Measurements from ENCODE around the gene MSH5. TPM values are rescaled to one million over a fixed set of nuclear protein-coding genes. Genes with fewer than 3 reads are reported as not detected.

The MSH5 gene
- polyA plus RNA-seq, 1 donor from 2014 or later = 7.8 TPM

DNA sequence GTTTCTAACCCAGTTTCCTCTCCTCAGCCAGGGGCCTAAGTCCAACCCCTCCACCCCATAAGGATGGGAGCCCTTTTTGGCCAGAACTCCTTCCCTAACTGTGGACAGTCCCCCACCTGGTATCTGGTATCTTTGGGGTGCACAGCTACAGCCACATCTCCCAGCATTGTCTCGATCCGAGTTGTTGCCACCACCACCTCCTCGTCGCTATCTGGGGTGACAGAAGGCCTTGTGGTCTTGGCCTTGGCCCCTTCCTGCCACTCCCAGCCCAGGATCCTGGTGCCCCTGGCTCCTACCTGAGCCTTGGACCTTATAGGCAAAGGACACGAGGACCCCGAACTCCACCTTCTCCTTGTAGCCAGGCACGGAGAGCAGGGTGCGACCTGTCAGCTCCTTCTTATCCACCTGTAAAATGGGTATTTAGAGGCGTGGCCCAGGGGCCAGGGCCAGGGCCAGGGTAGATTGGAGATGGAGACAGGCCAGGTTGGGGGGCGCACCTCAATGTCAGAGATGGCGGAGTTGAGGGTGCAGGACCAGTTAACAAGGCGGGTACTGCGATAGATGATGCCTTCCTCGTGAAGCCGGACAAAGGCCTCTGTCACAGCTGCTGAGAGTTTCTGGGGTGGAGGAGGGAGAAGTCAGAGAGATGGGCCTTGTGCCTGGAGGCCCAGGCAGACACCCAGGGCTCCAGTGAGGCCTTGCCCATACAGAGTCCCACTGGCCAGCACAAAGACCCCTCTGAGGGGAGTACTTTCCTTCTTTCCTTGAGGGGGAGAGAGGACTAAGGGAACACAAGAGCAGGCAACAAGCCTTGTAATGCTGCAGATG is 44.5 kb downstream of the MSH5 start:
- H3K27ac ChIP-seq (ENCODE audit: low read length) = no peak overlapping the region
- H3K4me3 ChIP-seq (ENCODE audit: low read length) = no peak overlapping the region
- no peak overlapping the region for H3K9ac ChIP-seq (ENCODE audit: low read length)
- peaks cover 20% of the 10 kb centered on the region for H3K36me3 ChIP-seq (ENCODE audit: insufficient read depth, low read length)
- no peaks in the 10 kb centered on the region for H4K20me1 ChIP-seq (ENCODE audit: insufficient read depth)
- no peaks in the 10 kb centered on the region for H3K9me3 ChIP-seq (ENCODE audit: low read length)
- H3K4me2 ChIP-seq (ENCODE audit: low read length) = no peak overlapping the region
- no peaks in the 10 kb centered on the region for H3K9me2 ChIP-seq (ENCODE audit: insufficient read depth, low read length)
- TF ChIP-seq, protein P1, sequence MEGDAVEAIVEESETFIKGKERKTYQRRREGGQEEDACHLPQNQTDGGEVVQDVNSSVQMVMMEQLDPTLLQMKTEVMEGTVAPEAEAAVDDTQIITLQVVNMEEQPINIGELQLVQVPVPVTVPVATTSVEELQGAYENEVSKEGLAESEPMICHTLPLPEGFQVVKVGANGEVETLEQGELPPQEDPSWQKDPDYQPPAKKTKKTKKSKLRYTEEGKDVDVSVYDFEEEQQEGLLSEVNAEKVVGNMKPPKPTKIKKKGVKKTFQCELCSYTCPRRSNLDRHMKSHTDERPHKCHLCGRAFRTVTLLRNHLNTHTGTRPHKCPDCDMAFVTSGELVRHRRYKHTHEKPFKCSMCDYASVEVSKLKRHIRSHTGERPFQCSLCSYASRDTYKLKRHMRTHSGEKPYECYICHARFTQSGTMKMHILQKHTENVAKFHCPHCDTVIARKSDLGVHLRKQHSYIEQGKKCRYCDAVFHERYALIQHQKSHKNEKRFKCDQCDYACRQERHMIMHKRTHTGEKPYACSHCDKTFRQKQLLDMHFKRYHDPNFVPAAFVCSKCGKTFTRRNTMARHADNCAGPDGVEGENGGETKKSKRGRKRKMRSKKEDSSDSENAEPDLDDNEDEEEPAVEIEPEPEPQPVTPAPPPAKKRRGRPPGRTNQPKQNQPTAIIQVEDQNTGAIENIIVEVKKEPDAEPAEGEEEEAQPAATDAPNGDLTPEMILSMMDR (IDR thresholded peaks at IDR 0.05; ENCODE audit: poor library complexity, severe bottlenecking) = no peak
- TF ChIP-seq EZH2 (IDR thresholded peaks at IDR 0.05; ENCODE audit: borderline replicate concordance, insufficient read depth, low read length, poor library complexity, severe bottlenecking) (no peak), SMC3 (conservative IDR thresholded peaks at IDR 0.05; ENCODE audit: poor library complexity) (no peak), RAD21 (conservative IDR thresholded peaks at IDR 0.05) (no peak), POLR2AphosphoS5 (IDR thresholded peaks at IDR 0.05) (no peak), EP300 (conservative IDR thresholded peaks at IDR 0.05; ENCODE audit: poor library complexity, severe bottlenecking) (no peak), MXI1 (conservative IDR thresholded peaks at IDR 0.05; ENCODE audit: poor library complexity, severe bottlenecking) (no peak), TAF1 (IDR thresholded peaks at IDR 0.05; ENCODE audit: low read depth) (no peak)
- TF ChIP-seq, protein P2, sequence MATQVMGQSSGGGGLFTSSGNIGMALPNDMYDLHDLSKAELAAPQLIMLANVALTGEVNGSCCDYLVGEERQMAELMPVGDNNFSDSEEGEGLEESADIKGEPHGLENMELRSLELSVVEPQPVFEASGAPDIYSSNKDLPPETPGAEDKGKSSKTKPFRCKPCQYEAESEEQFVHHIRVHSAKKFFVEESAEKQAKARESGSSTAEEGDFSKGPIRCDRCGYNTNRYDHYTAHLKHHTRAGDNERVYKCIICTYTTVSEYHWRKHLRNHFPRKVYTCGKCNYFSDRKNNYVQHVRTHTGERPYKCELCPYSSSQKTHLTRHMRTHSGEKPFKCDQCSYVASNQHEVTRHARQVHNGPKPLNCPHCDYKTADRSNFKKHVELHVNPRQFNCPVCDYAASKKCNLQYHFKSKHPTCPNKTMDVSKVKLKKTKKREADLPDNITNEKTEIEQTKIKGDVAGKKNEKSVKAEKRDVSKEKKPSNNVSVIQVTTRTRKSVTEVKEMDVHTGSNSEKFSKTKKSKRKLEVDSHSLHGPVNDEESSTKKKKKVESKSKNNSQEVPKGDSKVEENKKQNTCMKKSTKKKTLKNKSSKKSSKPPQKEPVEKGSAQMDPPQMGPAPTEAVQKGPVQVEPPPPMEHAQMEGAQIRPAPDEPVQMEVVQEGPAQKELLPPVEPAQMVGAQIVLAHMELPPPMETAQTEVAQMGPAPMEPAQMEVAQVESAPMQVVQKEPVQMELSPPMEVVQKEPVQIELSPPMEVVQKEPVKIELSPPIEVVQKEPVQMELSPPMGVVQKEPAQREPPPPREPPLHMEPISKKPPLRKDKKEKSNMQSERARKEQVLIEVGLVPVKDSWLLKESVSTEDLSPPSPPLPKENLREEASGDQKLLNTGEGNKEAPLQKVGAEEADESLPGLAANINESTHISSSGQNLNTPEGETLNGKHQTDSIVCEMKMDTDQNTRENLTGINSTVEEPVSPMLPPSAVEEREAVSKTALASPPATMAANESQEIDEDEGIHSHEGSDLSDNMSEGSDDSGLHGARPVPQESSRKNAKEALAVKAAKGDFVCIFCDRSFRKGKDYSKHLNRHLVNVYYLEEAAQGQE (IDR thresholded peaks at IDR 0.05; ENCODE audit: borderline replicate concordance) = no peak
- H3F3A ChIP-seq (ENCODE audit: insufficient read depth, low read length, poor library complexity, severe bottlenecking) = no peaks in the 10 kb centered on the region
- H3K79me2 ChIP-seq (replicated peaks; ENCODE audit: insufficient read depth, low read length) = no peaks in the 10 kb centered on the region
- H2AFZ ChIP-seq (ENCODE audit: low read depth, low read length) = no peak overlapping the region
- no peaks in the 10 kb centered on the region for H3K27me3 ChIP-seq (ENCODE audit: insufficient read depth, low read depth, low read length)

DNA sequence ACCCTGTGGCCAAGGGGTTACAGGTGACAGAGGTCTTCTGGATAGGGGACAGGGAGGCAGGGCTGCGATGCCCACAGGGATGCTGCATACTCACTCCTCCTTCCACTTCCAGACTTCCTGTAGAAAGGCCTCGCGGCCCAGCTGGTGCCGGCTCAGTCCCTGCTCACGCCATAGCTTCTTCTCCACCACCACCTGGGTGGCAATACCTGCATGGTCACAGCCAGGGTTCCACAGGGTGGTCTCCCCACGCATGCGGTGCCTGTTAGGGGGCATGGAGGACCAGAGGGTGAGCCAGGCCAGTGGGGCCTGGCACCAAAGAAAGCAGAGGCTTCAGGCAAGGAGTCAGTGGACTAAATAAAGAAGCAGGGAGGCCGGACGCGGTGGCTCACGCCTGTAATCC is 45.7 kb downstream of the MSH5 start:
- no peaks in the 10 kb centered on the region for H3K79me2 ChIP-seq (replicated peaks; ENCODE audit: insufficient read depth, low read length)
- no peaks in the 10 kb centered on the region for H3K27me3 ChIP-seq (ENCODE audit: insufficient read depth, low read depth, low read length)
- no peaks in the 10 kb centered on the region for H3K9me3 ChIP-seq (ENCODE audit: low read length)
- H3K4me3 ChIP-seq (ENCODE audit: low read length) = no peak overlapping the region
- H2AFZ ChIP-seq (ENCODE audit: low read depth, low read length) = no peak overlapping the region
- H4K20me1 ChIP-seq (ENCODE audit: insufficient read depth) = no peaks in the 10 kb centered on the region
- H3K9ac ChIP-seq (ENCODE audit: low read length) = no peak overlapping the region
- H3K36me3 ChIP-seq (ENCODE audit: insufficient read depth, low read length) = peaks cover 15% of the 10 kb centered on the region
- H3K27ac ChIP-seq (ENCODE audit: low read length) = no peak overlapping the region
- no peaks in the 10 kb centered on the region for H3F3A ChIP-seq (ENCODE audit: insufficient read depth, low read length, poor library complexity, severe bottlenecking)
- H3K4me2 ChIP-seq (ENCODE audit: low read length) = no peak overlapping the region
- TF ChIP-seq EZH2 (IDR thresholded peaks at IDR 0.05; ENCODE audit: borderline replicate concordance, insufficient read depth, low read length, poor library complexity, severe bottlenecking) (no peak), EP300 (conservative IDR thresholded peaks at IDR 0.05; ENCODE audit: poor library complexity, severe bottlenecking) (no peak), RAD21 (conservative IDR thresholded peaks at IDR 0.05) (no peak), POLR2AphosphoS5 (IDR thresholded peaks at IDR 0.05) (no peak), TAF1 (IDR thresholded peaks at IDR 0.05; ENCODE audit: low read depth) (no peak)
- TF ChIP-seq, protein P2 (IDR thresholded peaks at IDR 0.05; ENCODE audit: borderline replicate concordance) = no peak
- TF ChIP-seq, protein P1 (IDR thresholded peaks at IDR 0.05; ENCODE audit: poor library complexity, severe bottlenecking) = no peak
- H3K9me2 ChIP-seq (ENCODE audit: insufficient read depth, low read length) = no peaks in the 10 kb centered on the region

Measured in neural cell (in vitro differentiated cells).